HG03469 (cell line): ENCODE results near the gene CALD1.

Experiments used
- ATAC-seq: cut with Tn5 transposase; IDR thresholded peaks from one replicate; pipeline ENCODE4 v1.9.1; 2021; ENCODE audit warnings: mild to moderate bottlenecking, moderate library complexity, moderate number of reproducible peaks; ENCODE audit not compliant: unreplicated experiment

CALD1 gene

DNA sequence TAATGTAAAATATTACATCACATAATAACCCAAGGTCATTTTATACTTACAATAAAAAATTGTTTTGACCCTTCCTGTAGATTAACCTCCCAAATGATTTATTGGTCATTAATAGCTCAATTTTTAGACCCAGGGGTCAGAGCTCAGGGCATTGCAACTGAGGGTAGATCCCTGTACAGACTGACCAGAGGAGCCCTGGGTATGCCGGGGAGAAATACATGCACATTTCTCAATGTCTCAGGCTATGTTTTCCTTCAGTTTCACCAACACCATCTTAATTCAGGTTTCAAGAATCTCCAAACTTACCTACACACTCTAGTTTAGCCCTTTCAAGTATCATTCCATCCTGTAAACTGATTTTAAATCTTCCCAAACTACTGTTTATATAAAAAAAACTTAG lies 46.2 kb downstream of the CALD1 start:
- no peak for ATAC-seq

DNA sequence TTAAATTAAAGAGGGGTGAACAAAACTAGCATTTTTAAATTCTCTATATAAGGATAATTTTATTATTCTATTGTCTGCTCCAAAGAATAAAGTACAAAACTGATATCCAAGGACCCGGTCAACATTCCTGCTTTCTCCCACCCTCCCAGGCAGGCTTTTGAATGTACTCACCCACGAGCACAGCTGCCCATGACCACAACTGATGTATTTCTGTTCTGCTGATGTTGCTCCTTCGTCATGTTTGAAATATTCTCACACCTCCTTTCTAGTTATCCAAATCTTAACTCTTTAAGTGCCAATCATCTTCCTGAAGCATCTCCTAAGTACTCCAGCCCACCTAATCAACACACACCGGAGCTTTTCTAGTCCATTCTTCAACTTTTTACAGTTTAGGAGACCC lies 46.7 kb downstream of the CALD1 start:
- ATAC-seq: no peak

DNA sequence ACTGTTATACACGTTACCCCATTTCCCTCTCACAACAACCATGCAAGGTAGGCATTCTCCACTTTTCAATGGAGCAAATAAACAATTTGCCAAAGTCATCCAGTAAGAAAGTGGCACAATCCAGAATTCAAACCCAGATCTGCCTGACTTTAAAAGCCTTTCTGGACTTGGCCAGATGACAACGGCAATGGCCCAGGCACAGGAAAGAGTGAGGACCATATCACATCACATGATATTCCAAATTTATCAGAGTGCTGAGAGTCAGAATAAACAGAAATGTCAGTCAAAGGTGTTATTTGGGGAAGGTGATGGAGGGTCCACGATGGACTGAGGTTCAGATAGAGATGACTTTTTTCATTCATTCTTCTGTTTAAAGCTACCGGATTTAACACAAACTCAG lies 48.0 kb downstream of the CALD1 start:
- no peak for ATAC-seq

DNA sequence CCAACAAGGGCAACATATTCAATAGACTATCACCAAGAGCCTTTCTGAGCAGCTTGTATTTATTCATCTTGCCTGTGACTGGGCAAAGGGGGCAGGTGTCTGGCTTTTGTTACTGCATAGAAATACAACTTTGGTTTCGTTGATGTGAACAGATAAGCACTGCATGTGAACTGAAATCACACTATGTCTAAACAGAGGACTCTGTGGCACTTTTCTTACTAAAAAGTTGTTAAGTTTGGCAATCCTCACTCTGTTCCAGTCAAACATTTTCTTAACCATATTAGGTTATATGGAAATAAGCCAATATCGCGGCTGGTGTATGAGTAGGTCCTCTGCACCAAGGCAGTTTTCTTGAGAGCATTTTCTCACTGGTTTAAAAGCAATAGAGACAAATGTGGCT lies 48.5 kb downstream of the CALD1 start:
- no peak for ATAC-seq

DNA sequence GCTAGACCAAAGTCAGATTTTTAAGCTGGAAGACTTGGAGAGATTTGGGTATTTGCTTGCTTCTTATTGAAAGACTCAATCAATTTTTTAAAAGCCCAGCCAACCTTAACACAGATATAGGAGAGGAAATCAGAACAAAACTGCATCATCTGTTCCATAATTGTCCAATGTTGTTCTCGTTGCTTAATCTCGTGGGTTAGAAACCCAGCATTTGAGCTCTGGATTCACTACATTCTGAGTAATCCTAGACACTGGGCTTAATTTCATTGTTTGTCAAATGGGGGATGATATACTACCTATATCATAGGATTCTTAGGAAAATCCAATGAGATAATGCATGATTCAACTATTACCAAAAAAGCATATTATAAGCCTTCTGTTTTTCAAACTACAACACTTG lies 48.9 kb downstream of the CALD1 start:
- no peak for ATAC-seq

DNA sequence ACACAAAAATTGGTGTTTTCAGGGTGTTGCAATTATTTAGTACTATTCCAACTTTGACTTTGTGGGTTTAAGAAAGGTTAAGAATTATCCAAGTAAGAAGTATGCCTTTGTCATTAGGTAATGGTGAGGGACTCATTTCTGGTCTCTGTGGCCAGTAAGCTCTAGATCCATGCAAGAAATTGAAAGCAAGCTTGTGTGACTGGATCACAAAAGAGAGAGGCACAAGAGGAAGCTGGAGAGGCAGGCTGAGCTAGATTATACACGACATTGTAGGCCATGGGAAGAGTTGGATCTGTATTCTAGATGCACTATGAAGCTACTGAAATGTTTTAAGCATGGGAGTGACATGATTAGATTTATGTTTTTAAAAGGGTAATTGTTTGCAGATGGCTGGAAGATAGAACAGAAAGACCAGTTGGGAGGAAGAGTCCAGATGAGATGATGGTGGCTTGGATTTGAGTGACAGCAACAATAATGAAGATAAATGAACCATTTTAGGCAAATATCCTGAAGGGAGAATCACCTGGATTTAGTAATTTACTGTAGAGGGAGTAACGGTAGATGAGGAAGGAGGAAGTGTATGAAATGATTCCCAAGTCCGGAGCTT lies 50.0 kb downstream of the CALD1 start:
- no peak for ATAC-seq

DNA sequence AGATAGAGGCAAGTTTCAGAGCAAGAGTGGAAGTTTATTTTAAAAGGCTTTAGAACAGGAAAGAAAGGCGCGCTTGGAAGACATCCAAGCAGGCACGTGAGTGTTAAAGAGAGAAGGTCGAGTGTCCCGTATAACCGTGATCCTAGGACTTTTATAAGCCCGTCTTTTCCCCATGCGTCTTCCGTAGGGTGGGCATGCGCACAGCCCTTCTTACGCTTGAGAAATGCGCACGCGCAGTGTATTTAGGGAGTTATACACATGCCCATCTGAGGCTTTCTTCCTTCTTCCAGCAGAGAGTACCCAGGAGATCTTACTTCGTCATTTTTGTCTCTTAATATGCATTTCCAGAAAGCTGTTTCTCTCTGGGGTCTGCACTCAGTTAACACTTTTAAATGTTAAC lies 52.4 kb downstream of the CALD1 start:
- ATAC-seq: no peak

DNA sequence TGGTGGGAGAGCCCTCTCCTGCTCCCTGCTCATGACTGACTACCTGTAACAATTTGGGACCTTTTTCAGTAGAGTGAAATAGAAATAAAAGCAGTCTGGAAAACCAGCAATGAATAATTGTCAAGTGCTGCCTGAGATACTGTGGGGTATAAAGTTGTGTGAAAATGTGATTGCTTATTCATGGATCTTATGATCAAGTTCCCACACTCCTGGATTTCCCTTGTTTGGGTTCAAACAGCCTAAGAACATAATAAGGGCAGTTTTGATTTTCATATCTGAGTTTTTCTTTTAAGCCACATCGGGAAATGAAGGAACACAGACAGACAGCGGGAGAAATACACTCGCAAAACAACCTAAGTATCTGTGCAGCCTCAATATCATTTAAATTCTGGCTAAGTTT lies 52.9 kb downstream of the CALD1 start:
- ATAC-seq: no peak

DNA sequence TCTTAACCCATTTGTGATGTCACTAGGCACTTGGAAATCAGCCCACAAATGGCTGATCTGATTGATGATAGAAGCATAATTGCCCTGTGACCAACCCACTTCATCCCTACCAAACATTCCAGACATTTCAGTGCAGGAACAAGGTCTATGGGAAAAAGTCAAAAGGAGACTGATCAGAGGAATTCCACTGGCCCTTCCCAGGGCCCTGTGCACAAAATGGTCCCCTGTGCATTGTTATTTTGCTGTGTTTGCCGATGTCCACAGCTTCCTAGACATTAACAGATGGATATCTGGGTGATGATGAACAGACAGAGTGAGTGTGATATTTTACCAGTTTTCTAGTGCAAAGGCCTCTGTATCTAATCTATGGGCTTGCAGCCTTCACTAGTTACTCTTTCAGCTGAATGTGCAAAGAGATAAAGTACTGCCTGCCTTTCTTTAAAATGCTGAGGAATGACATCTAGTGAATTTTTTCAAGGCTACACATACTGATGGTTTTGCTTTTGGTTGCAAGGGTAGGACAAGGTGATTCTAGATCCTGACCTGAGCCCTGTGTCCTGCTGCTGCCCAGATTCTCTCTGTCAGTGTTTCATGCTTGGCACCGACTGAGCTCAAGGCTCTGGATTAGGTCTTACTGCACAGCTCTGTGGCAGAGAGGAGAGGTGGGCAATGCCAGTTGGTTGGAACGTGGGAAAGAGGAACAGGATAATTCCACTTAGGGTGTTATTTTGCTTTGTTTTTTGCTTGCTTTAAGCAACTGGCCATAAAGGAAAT lies 55.4 kb downstream of the CALD1 start:
- ATAC-seq: no peak

DNA sequence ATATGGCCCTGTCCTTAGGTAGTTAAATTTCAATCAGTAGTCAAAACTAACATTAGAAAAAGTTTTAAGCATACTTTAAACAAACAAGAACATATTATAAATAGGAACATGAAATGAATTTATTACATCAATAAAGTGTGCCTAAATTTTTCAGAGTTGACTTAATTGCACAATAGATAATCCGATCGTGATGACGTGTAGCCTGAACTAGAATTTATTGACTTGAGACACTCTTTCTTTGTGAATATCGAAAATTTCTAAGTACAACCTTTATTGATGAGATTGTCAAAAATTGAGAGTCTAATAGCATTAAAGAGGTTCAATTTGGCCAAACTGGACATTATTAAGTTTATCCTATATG lies 56.0 kb downstream of the CALD1 start:
- ATAC-seq: no peak

DNA sequence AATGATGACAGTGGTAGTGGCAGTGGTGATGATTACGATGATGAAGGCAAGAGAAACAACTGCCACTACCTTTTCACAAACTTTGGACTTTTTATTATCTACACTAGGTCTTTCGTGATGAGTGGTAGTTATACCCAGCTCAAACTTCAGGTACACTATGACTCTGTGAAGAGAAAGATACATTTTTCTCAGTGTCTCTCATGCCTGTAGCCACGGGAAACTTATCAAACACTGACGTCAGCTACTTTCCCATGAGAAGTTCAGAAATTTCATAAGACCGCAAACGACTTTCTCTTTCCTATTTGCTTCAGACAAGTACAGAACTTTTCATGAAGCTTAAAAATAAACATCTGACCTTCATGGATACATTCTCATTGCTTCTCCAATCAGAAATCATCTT lies 57.0 kb downstream of the CALD1 start:
- ATAC-seq: no peak

DNA sequence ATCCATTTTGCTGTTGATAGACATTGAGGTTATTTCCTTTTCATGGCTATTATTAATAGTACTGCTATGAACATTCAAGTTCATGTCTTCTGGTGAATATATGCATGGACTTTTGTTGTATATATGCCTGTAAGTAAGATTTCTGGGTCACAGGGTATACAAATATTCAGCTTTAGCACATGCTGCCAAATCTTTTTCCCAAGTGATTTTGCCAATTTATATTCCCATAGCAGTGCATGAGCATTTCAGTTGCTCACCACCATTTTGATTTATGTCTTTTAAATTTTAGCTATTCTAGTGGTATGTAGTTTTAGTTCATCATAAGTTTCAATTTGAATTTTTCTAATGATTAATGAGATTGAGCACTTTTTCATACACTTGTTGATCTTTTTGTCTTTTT lies 59.9 kb downstream of the CALD1 start:
- ATAC-seq: no peak

DNA sequence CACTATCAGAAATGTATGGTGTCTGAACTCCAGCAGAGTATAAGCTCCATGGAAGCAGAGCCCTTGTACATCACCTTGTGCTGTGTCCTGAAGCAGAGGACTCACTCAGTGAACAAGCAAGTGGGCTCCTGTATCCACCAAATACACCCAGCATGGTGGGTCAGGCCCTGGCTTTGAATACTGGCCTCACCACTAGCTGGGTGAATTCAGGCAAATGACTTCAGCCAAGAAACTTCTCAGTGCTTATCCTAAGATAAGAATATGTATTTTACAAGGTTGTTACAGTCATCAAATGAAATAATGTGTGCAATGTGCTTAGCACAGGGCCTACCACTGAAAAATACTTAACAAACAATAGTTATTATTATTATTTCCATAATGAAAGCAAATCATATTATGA lies 62.6 kb downstream of the CALD1 start:
- ATAC-seq: no peak

DNA sequence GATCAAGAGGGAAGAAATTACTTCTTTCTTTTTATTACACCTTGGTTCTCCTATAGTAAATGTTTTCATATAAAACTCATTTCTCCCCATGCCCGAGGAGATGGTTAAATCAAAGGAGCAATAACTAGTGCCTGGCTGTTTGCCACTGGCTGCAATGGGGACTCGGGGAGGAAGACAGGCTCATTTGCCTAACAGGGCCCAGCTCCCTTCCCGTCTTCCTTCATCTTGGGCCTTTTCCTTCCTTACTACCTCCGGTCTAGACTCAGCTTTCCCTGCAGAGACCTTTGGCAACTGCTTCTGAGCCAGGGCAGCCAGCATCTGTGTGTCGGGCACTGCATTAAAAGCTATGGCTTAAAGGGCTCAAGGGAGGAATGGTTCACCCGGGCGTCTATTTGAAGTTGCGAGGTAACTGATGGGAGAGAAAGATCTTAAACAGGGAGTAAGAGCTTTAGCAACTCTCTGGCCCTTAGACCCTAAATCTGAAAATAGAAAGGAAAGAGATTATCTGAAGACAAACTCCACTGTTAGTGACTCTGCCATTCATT lies 63.5 kb downstream of the CALD1 start:
- ATAC-seq: no peak

DNA sequence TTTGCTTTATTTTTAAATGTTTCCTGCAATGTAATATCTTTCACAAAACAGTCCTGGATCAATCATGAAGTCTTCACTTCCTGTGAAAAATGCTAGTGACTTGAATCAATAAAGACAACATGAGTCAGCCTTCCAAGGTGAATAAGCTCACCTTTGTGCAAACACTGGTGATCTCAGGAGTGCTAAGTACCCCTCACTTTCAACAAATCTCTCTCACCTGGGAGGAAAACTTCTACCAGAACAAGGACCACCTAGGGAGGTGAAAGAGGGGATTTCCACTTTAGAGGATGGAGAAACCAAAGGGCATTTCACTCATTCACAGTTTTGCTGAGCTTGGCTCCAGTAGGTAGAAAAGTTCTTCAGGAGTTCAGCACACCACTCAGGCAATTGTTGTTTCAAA lies 64.8 kb downstream of the CALD1 start:
- ATAC-seq: no peak

DNA sequence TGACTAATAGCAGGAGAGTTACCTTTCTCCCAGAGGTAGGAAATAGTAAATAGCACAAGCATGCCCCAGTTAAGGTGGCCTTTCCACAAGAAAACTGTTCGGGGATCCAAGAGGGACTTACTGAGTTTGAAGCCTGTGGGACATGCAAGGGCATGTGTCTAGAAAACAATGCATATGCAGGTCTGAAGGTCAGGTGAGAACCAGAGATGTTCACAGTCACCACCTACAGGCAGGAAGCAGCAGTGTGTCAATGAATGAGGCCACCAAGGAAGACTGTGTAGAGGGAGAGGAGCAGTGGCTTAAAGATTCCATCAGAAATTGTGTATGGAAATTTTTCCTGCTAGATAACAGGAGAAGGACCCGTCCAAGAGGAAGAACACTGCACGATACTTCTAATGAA lies 66.0 kb downstream of the CALD1 start:
- ATAC-seq: no peak

DNA sequence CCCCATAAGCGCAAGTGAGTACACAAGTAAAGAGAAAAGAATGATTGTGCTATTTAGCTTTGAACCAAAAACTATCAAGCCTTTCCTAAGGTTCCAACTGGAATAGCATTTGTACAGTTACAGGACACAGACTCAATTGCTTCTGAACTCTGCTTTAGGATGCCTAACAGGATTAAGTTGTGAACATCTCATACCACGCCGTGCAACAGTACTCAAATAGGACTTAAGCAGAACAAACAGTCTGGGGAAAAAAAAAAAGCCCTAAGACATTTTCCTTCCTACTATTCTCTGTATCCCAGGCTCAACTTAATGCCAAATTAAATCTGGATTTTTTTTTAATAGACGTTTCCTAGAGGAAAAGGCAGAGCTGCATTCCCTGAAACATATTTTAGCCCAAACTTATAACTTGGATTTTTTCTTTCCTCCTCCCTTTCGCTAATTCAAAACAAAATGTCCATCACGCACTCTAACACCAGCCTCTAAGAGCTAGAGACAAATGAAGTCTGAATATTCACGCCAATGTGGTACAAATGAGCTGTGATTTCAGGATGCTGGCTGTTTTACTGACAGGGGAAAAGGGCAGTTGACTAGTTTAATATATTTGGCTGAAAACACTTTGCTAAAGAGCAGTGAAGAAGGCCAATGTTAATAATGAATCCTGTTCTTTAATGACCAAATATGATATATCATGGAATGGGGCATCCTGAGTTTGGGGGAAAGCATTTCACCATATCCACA lies 68.6 kb downstream of the CALD1 start:
- ATAC-seq: no peak

DNA sequence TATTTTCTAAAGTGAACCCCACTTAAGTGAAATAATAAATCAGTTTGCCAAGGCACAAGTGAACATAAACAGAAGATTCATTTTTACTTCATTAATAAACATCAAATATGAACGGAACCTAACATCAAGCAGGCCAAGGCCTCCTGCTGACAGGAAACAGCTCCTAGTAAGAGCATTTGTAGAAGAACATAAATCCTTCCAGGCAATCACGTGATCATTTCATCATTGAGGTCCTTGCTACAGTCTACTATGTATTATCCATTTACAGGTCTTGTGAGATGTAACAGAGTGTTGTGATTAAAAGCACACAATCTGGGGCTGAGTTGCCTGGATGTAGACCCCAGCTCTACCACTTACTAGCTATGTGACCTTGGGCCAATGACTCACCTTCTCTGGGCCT lies 70.6 kb downstream of the CALD1 start:
- no peak for ATAC-seq

DNA sequence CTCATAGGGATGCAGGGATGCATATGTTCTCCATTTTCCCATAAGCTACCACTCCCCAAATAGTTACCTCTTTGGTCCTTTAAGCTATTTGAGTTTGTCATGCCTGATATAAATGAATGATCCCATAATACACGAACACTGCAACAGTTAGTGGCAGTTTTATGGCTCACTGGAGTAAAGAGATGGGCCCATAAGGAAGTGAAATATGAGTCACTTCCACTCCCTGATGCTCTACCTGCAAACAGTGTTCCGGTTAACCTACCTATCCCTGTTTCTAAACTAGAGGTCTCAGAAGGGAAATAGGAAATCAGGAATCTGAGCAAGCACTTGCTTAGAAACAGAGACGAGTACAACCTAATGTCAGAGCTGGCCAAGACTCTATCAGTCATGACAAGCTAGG lies 71.7 kb downstream of the CALD1 start:
- no peak for ATAC-seq

DNA sequence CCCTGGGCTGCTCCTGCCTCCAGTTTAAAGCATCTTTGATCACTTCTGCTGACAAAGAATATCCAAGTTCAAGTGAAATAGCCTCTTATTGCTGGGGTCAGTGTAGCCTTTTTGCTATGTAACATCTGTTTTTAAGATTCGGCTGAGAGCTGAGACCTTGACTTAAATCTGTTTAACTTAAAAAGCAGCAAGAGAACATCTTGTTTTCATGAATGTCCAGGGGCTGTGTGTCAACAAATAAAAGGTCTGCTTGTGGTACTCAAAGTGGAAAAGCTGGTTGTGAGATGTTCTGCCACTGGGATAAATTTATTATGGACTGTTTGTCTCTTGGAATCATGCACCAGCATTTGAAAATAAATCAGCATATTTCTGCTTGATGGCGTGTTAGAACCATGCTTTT lies 73.2 kb downstream of the CALD1 start:
- ATAC-seq: no peak

DNA sequence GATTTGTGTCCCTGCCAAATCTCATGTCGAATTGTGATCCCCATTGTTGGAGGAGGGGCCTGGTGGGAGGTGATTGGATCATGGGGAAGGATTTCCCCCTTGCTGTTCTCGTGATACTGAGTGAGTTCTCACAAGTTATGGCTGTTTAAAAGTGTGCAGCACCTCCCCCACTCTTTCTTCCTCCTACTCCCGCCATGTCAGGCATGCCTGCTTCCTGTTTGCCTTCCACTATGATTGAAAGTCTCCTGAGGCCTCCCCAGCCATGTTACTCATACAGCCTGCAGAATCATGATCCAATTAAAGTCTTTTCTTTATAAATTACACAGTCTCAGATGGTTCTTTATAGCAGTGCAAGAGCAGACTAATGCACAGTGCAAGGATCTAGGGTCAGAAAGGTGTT lies 75.4 kb downstream of the CALD1 start:
- no peak for ATAC-seq

DNA sequence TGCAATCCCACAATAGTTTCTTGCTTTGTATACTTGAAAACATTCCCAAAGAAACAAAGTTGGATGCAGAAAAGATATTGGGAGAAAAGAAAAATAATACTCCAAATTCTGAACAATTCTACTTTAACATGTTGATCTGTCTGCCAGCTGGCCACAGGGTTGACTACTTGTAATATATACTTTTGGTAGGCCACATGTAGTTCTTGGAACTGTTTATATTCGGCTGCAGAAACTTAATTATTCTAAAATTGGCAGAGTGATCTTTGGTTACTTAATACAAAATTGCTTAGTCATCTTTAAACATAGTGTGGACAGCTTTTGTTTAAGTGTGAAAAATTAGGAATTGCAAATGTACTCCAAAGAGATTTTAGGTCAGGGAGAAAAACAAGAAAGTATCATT lies 76.0 kb downstream of the CALD1 start:
- no peak for ATAC-seq
